GM21717 (cell line): ENCODE measurements around the gene IPCEF1.
"Not testable (repeated sequence)": the region's sequence is repeated elsewhere in the genome, so short reads cannot be mapped to it uniquely, and the experiment has no call there.

Experiments used
- ATAC-seq: cut with Tn5 transposase; IDR thresholded peaks from one replicate; pipeline ENCODE4 v1.9.1; 2021; ENCODE audit warnings: mild to moderate bottlenecking, moderate library complexity; ENCODE audit not compliant: unreplicated experiment

IPCEF1 gene

GRCh38 chr6:154228521-154228905, 128.1 kb downstream of the IPCEF1 start:
- no peak for ATAC-seq

DNA sequence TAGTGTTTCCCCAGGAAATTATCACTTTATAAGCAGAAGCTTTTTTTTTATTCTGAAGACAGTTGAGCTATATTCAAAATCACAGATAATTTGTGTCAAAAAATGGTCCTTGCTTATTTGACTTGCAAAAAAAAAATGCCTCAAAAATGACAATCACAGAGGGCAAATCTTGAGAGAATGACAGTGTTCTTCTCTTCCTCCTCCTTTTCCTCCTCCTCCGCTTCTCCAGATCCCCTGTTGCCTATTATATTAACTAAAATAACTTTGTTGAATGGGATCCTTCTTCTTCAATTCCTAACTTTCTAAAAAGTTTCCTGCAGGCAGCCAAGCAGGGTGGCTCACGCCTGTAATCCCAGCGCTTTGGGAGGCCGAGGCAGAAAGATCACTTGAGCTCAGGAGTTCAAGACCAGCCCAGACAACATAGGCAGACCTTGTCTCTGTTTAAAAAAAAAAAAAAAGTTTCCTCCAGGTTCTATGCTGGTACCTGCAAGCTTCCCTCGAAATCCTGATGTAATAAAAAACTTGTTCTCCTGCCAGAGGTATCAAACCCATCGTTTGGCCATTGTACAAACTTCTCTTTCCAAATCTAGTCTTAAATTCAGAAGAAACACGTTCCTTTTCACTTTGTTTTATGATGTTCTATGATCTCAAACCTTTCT, 128.6 kb downstream of the IPCEF1 start:
- ATAC-seq, result no peak

DNA sequence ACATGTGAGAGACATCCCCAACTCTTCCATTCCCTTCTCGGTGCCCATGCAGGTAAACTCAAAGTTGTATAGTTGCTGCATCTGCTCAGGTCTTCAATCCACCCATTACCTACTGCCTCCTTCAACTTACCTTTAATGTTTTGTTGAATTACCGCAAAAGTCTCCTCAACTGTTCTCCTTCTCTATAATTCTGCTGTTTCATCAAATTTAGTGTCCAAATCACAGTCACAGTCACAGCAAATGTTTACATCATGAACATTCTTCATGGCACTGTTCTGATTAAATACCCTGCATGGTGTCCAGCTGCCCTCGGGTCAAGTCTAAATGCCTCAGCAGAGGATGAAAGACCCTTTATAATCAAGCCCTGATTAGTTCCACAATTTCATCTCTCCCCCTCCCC, 130.1 kb downstream of the IPCEF1 start:
- no peak for ATAC-seq

DNA sequence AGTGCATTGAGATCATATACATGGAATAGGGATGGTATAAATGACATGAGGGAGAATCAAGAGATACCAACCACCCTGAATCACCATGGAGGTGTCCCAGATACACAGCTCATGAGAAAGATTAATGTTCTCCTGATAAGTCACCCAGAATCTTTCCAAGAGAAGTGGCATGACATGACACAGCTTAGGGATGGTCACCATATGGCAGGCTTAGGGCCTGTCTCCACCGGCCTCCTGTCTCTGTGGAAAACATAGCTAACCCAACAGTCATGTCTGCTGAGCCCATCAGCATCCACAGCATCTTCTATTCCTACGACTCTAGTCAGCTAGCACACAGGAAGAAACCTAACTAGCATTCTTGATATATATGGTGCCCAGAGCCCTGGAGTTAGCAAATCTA, 133.3 kb downstream of the IPCEF1 start:
- no peak for ATAC-seq

GRCh38 chr6:154222716-154223115, 133.9 kb downstream of the IPCEF1 start:
- no peak for ATAC-seq

- ATAC-seq, result no peak
These were observed 137.4 kb downstream of the IPCEF1 start for GRCh38 chr6:154219250-154219649.

GRCh38 chr6:154218787-154219186, 137.8 kb downstream of the IPCEF1 start:
- ATAC-seq, result no peak

GRCh38 chr6:154218301-154218700, 138.3 kb downstream of the IPCEF1 start:
- no peak for ATAC-seq

- ATAC-seq, result no peak
These were observed 142.8 kb downstream of the IPCEF1 start for GRCh38 chr6:154213782-154214181.

GRCh38 chr6:154210678-154211077, 145.9 kb downstream of the IPCEF1 start:
- no peak for ATAC-seq

DNA sequence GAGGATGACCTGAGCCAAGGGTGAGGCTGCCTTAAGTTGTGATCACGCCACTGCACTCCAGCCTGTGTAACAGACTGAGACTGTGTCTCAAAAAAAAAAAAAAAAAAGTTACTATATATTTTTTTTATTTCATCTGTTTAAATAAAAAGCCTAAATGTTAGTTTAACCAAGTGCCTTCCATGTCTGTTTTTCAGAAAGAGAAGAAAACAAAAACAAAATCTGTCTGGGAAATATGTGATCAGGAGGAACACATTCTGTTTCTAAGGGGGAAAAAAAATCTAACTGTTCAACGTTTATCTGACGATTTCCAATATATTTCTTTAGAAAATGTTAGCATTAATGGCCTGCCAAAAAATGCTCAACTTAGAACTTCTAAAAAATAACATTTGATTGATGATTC, 147.0 kb downstream of the IPCEF1 start:
- no peak for ATAC-seq

DNA sequence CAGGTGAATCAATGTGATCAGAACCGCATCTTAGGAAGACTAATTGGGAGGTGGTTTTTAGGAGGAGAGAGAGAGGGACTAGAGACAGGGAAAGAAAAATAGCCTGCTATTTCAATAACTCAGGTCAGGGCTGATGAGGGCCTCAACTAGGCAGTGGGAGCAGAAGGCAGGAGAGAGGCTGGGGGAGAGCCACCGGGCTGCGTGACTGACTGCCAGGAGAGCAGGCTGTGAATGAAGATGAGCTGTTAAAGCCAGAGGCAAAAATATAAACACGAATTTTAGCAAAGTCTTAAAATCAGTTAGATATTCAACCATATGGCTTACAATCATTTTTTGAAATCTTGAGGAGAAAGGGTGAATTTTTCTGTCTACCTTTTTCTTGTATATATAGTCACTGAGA, 149.6 kb downstream of the IPCEF1 start:
- no peak for ATAC-seq

DNA sequence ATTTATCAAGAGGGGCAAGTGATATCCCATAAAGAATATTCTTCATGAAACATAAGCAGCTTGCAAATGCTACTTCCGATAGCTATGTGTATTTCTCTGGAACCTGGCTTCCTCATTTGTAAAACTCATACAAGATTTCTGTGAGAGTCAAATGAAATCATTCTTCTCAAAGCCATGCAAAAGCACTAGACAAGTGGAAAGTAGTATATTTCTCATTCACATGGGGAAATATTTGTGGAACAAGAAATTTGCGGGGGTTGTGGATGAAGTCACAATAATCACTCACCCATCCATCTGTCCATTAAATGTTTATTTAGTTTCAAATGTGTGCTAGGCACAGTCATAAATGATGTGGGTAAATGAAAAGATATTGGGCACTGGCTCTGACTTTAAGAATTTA, 150.5 kb downstream of the IPCEF1 start:
- ATAC-seq, result no peak

DNA sequence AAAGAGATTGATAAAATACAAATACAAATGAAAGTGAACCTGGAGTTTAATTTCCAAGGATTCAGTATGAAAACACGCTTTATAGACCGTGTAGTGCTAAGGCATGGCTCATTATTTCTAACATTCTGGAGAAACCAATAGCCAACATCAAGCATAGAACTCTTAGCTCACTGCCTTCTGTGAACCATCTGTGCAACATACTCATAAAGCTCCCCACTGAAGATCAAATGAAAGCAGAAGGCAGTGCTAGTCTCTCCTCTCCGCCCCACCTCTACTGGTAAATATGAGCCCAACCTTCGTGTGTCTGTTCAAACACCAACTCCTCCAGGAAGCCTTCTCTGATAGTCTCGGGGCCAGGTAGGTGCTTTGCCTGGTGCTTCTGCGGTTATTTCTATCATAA, 153.6 kb downstream of the IPCEF1 start:
- ATAC-seq, result no peak

DNA sequence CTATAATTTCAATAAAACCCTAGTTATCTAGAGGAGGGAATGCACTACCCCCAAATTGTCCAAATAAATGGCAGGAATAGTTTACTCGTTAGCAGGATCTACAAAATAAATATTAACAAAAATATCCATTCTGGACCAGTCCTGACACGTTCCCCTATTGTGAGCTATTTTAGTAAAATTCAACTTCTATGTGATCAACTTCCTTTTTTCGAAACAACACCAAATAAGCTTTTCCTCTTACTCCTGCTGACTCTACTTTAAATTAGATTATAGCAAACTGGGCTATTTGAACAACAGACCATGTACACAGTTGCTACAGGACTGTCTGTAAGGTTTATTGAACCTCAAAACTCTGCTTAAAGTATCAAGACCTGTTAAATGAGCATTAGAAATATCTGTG, 154.3 kb downstream of the IPCEF1 start:
- no peak for ATAC-seq

GRCh38 chr6:154201688-154202087, 154.9 kb downstream of the IPCEF1 start:
- ATAC-seq, result not testable (repeated sequence)

DNA sequence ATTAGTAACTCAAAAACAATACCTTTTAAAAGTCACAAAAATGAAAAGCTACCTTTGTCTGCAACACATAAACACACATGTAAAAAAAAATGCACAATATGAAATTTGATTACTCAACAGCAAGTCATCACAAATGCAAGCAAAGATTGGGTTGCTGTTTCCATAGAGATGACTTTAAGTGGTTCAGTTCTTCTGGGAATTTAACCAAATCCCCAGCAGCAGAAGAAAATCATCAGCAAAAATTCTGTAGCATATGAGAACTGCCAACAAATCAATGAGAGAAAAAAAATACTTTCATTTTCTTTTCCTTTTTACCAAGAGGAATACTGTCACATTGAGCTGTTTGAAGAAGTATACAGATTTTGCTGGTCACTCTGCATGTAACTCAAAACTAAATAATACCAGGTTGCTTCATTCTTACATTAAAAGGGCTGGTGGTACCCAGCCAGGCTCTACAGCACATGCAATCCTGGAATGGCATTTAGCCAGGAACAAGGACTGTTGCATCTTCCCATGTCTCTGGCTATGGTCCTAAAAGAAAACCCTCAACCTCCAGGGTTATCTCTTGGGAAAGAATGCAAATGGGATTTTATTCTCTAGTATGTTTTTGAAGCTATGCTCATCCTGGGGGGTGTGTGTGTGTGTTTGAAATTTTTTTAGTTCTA, 159.3 kb downstream of the IPCEF1 start:
- ATAC-seq, result no peak

DNA sequence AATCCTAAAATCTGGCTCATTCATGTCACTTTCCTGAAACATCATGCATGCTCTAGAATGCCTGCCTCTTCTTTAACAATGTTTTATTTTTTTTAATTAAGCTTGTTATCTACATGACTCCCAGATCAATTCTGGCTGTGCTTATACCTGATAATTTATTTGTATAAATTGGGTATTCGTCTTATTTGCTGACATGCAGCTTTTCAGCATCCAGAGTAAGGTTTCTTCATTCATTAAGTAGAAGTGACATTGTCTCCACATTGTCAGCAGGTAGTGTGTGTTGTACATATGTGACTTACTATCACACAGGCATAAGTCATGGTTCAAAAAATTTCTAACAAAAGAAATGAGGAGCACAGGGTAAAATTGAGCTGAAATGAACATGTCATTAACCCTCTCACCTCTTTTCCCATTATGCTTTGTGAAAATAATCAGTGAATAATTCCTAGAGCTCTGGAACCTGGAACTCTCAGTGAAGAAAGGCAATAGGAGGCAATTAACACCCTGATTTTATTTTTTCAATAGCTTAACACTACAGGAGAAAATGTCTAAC, 160.2 kb downstream of the IPCEF1 start:
- no peak for ATAC-seq

DNA sequence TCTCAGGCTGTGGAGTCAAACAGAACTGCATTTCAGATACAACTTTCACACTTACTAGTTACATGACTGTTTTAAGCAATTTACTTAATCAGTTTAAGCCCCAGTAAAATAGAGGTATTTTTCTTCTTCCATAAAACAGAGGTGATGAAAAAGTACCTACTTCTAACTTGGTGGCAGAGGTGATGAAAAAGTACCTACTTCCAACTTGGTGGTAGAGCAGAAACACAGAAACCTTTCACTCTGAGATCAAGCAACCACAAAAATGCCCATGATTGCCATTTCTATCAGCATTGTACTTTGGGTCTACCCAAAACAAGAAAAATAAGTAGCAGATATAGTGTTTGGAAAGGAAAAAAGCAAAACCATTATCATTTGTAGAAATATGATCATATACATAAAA, 168.9 kb downstream of the IPCEF1 start:
- ATAC-seq, result peak; percentile 64

DNA sequence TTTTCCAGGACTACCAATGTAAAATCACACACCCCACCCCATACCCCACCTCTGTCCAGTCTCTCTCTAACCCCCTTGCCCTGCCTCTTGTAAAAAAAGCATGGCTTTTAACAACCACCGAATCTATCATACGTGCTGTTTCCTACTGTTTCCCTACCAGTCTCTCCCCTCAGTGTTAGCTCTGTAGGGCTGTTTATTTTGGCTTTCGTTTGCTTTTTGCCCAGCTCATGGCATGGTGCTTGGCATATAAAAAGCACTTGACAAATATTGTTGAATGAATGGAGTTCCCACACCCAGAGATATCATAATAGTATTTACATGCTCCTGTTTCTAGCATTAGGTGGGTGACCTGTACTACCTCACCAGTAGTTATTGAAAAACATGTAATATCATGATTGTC, 169.4 kb downstream of the IPCEF1 start:
- ATAC-seq, result no peak

- ATAC-seq, result no peak
These were observed 177.2 kb downstream of the IPCEF1 start for GRCh38 chr6:154179434-154179833.

GRCh38 chr6:154172393-154172792, 184.2 kb downstream of the IPCEF1 start:
- ATAC-seq, result not testable (repeated sequence)

DNA sequence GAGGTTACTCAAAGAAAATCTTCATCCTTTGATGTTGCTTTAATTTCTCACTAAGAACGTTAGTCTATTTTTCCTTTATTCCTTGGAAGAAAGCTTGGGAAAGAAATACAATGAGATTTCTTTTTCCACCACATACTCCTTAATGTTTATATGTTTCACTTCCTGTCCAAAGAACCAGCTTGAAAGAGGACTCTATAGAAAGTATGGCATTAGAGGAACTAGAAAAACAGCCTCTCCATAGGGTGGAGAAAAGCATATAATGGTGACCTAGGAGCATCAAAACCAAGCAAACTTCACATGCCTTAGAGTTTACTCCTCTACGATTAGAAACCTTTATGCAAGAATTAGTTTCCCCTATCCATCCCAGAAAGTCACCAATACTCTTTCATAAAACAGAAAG, 186.5 kb downstream of the IPCEF1 start:
- ATAC-seq, result no peak
